Measurements from ENCODE around the gene KRTAP4-4. TPM values are rescaled to one million over a fixed set of nuclear protein-coding genes. Genes with fewer than 3 reads are reported as not detected.
"Not testable (repeated sequence)": the region's sequence is repeated elsewhere in the genome, so short reads cannot be mapped to it uniquely, and the experiment has no call there.

The KRTAP4-4 gene
- total RNA-seq, 1 experiment from 2014 or later = not detected

DNA sequence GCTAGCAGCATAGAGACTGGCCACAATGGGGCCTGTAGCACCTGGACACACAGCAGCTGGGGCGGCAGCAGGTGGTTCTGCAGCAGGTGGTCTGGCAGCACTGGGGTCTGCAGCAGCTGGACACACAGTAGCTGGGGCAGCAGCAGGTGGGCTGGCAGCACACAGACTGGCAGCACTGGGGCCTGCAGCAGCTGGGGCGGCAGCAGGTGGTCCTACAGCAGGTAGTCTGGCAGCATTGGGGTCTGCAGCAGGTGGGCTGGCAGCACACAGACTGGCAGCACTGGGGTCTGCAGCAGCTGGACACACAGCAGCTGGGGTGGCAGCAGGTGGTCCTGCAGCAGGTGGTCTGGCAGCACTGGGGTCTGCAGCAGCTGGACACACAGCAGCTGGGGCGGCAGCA, 358 bp downstream of the KRTAP4-4 start:
- not testable (repeated sequence) for H3K4me1 ChIP-seq (ENCODE audit: low read length); H4K20me1 ChIP-seq (ENCODE audit: insufficient read depth, low read depth, low read length); H3K4me2 ChIP-seq (ENCODE audit: low read depth, low read length, poor library complexity, severe bottlenecking); H3K27me3 ChIP-seq (ENCODE audit: low read length); DNase-seq; H3K36me3 ChIP-seq (ENCODE audit: insufficient read depth, low read length); H3K4me3 ChIP-seq (ENCODE audit: low read length); H3K9ac ChIP-seq (ENCODE audit: low read length); H2AFZ ChIP-seq (ENCODE audit: low read length); H3K27ac ChIP-seq (ENCODE audit: low read length); H3K9me3 ChIP-seq (ENCODE audit: low read length); H3K9me2 ChIP-seq (replicated peaks; ENCODE audit: insufficient read depth, low read length); H3K79me2 ChIP-seq (ENCODE audit: low read length)

DNA sequence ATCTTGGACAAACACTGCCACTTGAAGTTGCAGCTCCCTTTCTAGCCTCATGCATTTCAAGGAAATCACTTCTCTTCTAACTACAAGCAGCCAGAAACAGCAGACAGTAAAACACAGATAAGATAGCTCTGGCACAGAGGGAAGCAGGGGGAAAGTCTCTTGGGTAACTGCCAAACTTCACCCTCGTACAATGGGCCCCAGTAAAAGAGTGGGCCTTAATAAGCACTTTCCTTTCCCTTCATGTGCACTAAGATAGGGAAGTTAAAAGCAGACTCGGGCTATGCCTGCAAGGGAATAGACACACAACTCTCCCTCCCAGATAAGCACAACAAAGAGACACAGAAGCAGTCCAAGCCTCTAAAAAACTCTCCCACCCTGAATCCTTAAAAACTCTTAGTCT, 6.7 kb downstream of the KRTAP4-4 start:
- no peaks in the 10 kb centered on the region for H3K36me3 ChIP-seq (ENCODE audit: insufficient read depth, low read length)
- H3K9me3 ChIP-seq (ENCODE audit: low read length) = no peaks in the 10 kb centered on the region
- H3K4me1 ChIP-seq (ENCODE audit: low read length) = no peaks in the 10 kb centered on the region
- no peaks in the 10 kb centered on the region for H3K79me2 ChIP-seq (ENCODE audit: low read length)
- H3K27ac ChIP-seq (ENCODE audit: low read length) = no peak overlapping the region
- no peak overlapping the region for H3K4me2 ChIP-seq (ENCODE audit: low read depth, low read length, poor library complexity, severe bottlenecking)
- H3K4me3 ChIP-seq (ENCODE audit: low read length) = no peak overlapping the region
- H3K9me2 ChIP-seq (replicated peaks; ENCODE audit: insufficient read depth, low read length) = no peaks in the 10 kb centered on the region
- H3K27me3 ChIP-seq (ENCODE audit: low read length) = no peaks in the 10 kb centered on the region
- no peak for DNase-seq
- no peak overlapping the region for H2AFZ ChIP-seq (ENCODE audit: low read length)
- H3K9ac ChIP-seq (ENCODE audit: low read length) = no peak overlapping the region
- no peaks in the 10 kb centered on the region for H4K20me1 ChIP-seq (ENCODE audit: insufficient read depth, low read depth, low read length)

GRCh38 chr17:41151525-41151924, 9.0 kb downstream of the KRTAP4-4 start:
- Histone ChIP-seq H4K20me1 (ENCODE audit: insufficient read depth, low read depth, low read length) (no peaks in the 10 kb centered on the region), H3K9me2 (replicated peaks; ENCODE audit: insufficient read depth, low read length) (no peaks in the 10 kb centered on the region), H3K79me2 (ENCODE audit: low read length) (no peaks in the 10 kb centered on the region), H3K36me3 (ENCODE audit: insufficient read depth, low read length) (no peaks in the 10 kb centered on the region), H3K27ac (ENCODE audit: low read length) (no peak overlapping the region), H3K4me2 (ENCODE audit: low read depth, low read length, poor library complexity, severe bottlenecking) (no peak overlapping the region), H3K4me3 (ENCODE audit: low read length) (no peak overlapping the region), H2AFZ (ENCODE audit: low read length) (no peak overlapping the region), H3K9me3 (ENCODE audit: low read length) (no peaks in the 10 kb centered on the region), H3K27me3 (ENCODE audit: low read length) (no peaks in the 10 kb centered on the region), H3K9ac (ENCODE audit: low read length) (no peak overlapping the region), H3K4me1 (ENCODE audit: low read length) (no peaks in the 10 kb centered on the region)
- no peak for DNase-seq

DNA sequence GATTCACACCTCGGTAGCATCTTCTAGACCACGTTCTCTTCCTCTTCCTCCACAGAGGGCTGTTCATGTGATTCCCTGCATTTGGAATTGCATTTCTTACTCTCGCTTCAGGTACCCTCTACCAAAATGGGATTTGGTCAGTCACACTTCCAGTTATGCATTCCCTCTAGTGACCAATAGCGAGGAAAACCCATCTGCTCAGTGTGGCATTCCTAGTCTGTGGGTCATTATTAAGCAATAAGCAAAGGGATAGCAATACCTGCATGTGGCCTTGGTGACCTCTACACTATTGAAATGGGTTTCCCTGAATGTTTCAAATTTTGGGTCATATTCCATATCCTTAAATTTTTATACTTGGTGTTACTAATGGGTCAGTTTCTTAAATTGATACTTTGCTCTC, 10.5 kb downstream of the KRTAP4-4 start:
- H3K4me3 ChIP-seq (ENCODE audit: low read length) = no peak overlapping the region
- no peaks in the 10 kb centered on the region for H4K20me1 ChIP-seq (ENCODE audit: insufficient read depth, low read depth, low read length)
- H3K79me2 ChIP-seq (ENCODE audit: low read length) = no peaks in the 10 kb centered on the region
- H3K27me3 ChIP-seq (ENCODE audit: low read length) = no peaks in the 10 kb centered on the region
- no peak overlapping the region for H3K4me2 ChIP-seq (ENCODE audit: low read depth, low read length, poor library complexity, severe bottlenecking)
- H3K4me1 ChIP-seq (ENCODE audit: low read length) = no peaks in the 10 kb centered on the region
- DNase-seq = no peak
- H2AFZ ChIP-seq (ENCODE audit: low read length) = no peak overlapping the region
- H3K9ac ChIP-seq (ENCODE audit: low read length) = no peak overlapping the region
- no peaks in the 10 kb centered on the region for H3K9me2 ChIP-seq (replicated peaks; ENCODE audit: insufficient read depth, low read length)
- H3K9me3 ChIP-seq (ENCODE audit: low read length) = no peaks in the 10 kb centered on the region
- H3K27ac ChIP-seq (ENCODE audit: low read length) = no peak overlapping the region
- no peaks in the 10 kb centered on the region for H3K36me3 ChIP-seq (ENCODE audit: insufficient read depth, low read length)

- no peak within 1 kb of the TSS for H3K4me2 ChIP-seq (ENCODE audit: low read depth, low read length, poor library complexity, severe bottlenecking)
- H3K4me1 ChIP-seq (ENCODE audit: low read length) = no peaks in the 10 kb centered on the region
- no peaks in the 10 kb centered on the region for H3K9me2 ChIP-seq (replicated peaks; ENCODE audit: insufficient read depth, low read length)
- H3K9ac ChIP-seq (ENCODE audit: low read length) = no peak within 1 kb of the TSS
- H3K27ac ChIP-seq (ENCODE audit: low read length) = no peak within 1 kb of the TSS
- no peak within 1 kb of the TSS for H2AFZ ChIP-seq (ENCODE audit: low read length)
- DNase-seq = no peak
- no peak within 1 kb of the TSS for H3K4me3 ChIP-seq (ENCODE audit: low read length)
- no peaks in the 10 kb centered on the region for H3K36me3 ChIP-seq (ENCODE audit: insufficient read depth, low read length)
- H3K9me3 ChIP-seq (ENCODE audit: low read length) = no peaks in the 10 kb centered on the region
- H4K20me1 ChIP-seq (ENCODE audit: insufficient read depth, low read depth, low read length) = no peaks in the 10 kb centered on the region
- no peaks in the 10 kb centered on the region for H3K79me2 ChIP-seq (ENCODE audit: low read length)
- no peaks in the 10 kb centered on the region for H3K27me3 ChIP-seq (ENCODE audit: low read length)
Measured at GRCh38 chr17:41149652-41149985, 10.9 kb downstream of the KRTAP4-4 start, which contains the start of gene KRTAP4-5. TSS of gene KRTAP4-5 (minus strand) at chr17:41149825. CDS start at chr17:41149767, 58 bp downstream.

GRCh38 chr17:41148971-41149651, 11.4 kb downstream of the KRTAP4-4 start:
- H3K27me3 ChIP-seq (ENCODE audit: low read length); H2AFZ ChIP-seq (ENCODE audit: low read length); H3K4me2 ChIP-seq (ENCODE audit: low read depth, low read length, poor library complexity, severe bottlenecking); H3K9ac ChIP-seq (ENCODE audit: low read length); H3K36me3 ChIP-seq (ENCODE audit: insufficient read depth, low read length); H3K27ac ChIP-seq (ENCODE audit: low read length); DNase-seq; H3K79me2 ChIP-seq (ENCODE audit: low read length); H4K20me1 ChIP-seq (ENCODE audit: insufficient read depth, low read depth, low read length); H3K9me3 ChIP-seq (ENCODE audit: low read length); H3K4me1 ChIP-seq (ENCODE audit: low read length); H3K4me3 ChIP-seq (ENCODE audit: low read length); H3K9me2 ChIP-seq (replicated peaks; ENCODE audit: insufficient read depth, low read length): not testable (repeated sequence)

GRCh38 chr17:41147531-41148204, 12.9 kb downstream of the KRTAP4-4 start:
- Histone ChIP-seq H3K27ac (ENCODE audit: low read length) (no peak overlapping the region), H2AFZ (ENCODE audit: low read length) (no peak overlapping the region), H3K4me2 (ENCODE audit: low read depth, low read length, poor library complexity, severe bottlenecking) (no peak overlapping the region), H3K4me1 (ENCODE audit: low read length) (no peaks in the 10 kb centered on the region), H3K36me3 (ENCODE audit: insufficient read depth, low read length) (no peaks in the 10 kb centered on the region), H3K9me3 (ENCODE audit: low read length) (peaks cover 3% of the 10 kb centered on the region; the same call in 1 of the 2 replicates), H3K4me3 (ENCODE audit: low read length) (no peak overlapping the region), H3K27me3 (ENCODE audit: low read length) (no peaks in the 10 kb centered on the region), H3K9ac (ENCODE audit: low read length) (no peak overlapping the region), H3K79me2 (ENCODE audit: low read length) (no peaks in the 10 kb centered on the region), H3K9me2 (replicated peaks; ENCODE audit: insufficient read depth, low read length) (no peaks in the 10 kb centered on the region), H4K20me1 (ENCODE audit: insufficient read depth, low read depth, low read length) (no peaks in the 10 kb centered on the region)
- no peak for DNase-seq

GRCh38 chr17:41145261-41145660, 15.3 kb downstream of the KRTAP4-4 start:
- Histone ChIP-seq H3K9me3 (ENCODE audit: low read length) (peaks cover 3% of the 10 kb centered on the region; the same call in 1 of the 2 replicates), H3K36me3 (ENCODE audit: insufficient read depth, low read length) (no peaks in the 10 kb centered on the region), H4K20me1 (ENCODE audit: insufficient read depth, low read depth, low read length) (no peaks in the 10 kb centered on the region), H3K4me2 (ENCODE audit: low read depth, low read length, poor library complexity, severe bottlenecking) (no peak overlapping the region), H3K9me2 (replicated peaks; ENCODE audit: insufficient read depth, low read length) (no peaks in the 10 kb centered on the region), H2AFZ (ENCODE audit: low read length) (no peak overlapping the region), H3K4me1 (ENCODE audit: low read length) (no peaks in the 10 kb centered on the region), H3K27ac (ENCODE audit: low read length) (no peak overlapping the region), H3K79me2 (ENCODE audit: low read length) (no peaks in the 10 kb centered on the region), H3K4me3 (ENCODE audit: low read length) (no peak overlapping the region), H3K9ac (ENCODE audit: low read length) (no peak overlapping the region), H3K27me3 (ENCODE audit: low read length) (no peaks in the 10 kb centered on the region)
- DNase-seq = no peak

Measured in Karpas-422 (cell line).